Stimulated activated CD4-positive, alpha-beta T cell treated with anti-CD3 and anti-CD28 coated beads, Interleukin-4, amount 100 ng/mL, for 48 hours (primary cell): Measurements from ENCODE around the gene PPP3CA.

Source experiments
- DNase-seq, 2 donors: peaks; one replicate each; pipeline ENCODE4 v3.0.0-alpha.2; 2020; ENCODE audit warnings: low read depth in 2 of 2

Gene PPP3CA

GRCh38 chr4:101177154-101177553 is 170.2 kb downstream of the PPP3CA start:
- DNase-seq: no peak

GRCh38 chr4:101175896-101176676 is 171.2 kb downstream of the PPP3CA start:
- DNase-seq: no peak

- DNase-seq: no peak
Observed at GRCh38 chr4:101174679-101175345, 172.5 kb downstream of the PPP3CA start.

- DNase-seq: no peak
Observed at GRCh38 chr4:101172369-101172768, 175.0 kb downstream of the PPP3CA start.

- DNase-seq: no peak
Observed at GRCh38 chr4:101171747-101172146, 175.6 kb downstream of the PPP3CA start.

- DNase-seq: peak; percentile 33 to 45
Observed at GRCh38 chr4:101169044-101170014, 178.0 kb downstream of the PPP3CA start.

GRCh38 chr4:101163936-101164335 is 183.4 kb downstream of the PPP3CA start:
- DNase-seq: no peak

- no peak for DNase-seq
Observed at GRCh38 chr4:101162990-101163380, 184.3 kb downstream of the PPP3CA start.

- no peak for DNase-seq
Observed at GRCh38 chr4:101160792-101161592, 186.3 kb downstream of the PPP3CA start.

- no peak for DNase-seq
Observed at GRCh38 chr4:101158507-101158906, 188.8 kb downstream of the PPP3CA start.

- DNase-seq: no peak
Observed at GRCh38 chr4:101158134-101158482, 189.2 kb downstream of the PPP3CA start.

- DNase-seq: no peak
Observed at GRCh38 chr4:101157415-101158133, 189.8 kb downstream of the PPP3CA start.

GRCh38 chr4:101156619-101157310 is 190.6 kb downstream of the PPP3CA start:
- DNase-seq: no peak

- no peak for DNase-seq
Observed at GRCh38 chr4:101155945-101156344, 191.4 kb downstream of the PPP3CA start.

- DNase-seq: no peak
Observed at GRCh38 chr4:101155368-101155767, 192.0 kb downstream of the PPP3CA start.

GRCh38 chr4:101153653-101154052 is 193.7 kb downstream of the PPP3CA start:
- DNase-seq: no peak

GRCh38 chr4:101152521-101152920 is 194.8 kb downstream of the PPP3CA start:
- no peak for DNase-seq

- DNase-seq: no peak
Observed at GRCh38 chr4:101148551-101148950, 198.8 kb downstream of the PPP3CA start.

GRCh38 chr4:101147283-101147682 is 200.0 kb downstream of the PPP3CA start:
- DNase-seq: no peak

GRCh38 chr4:101145021-101145420 is 202.3 kb downstream of the PPP3CA start:
- DNase-seq: no peak
